MCF 10A (cell line): ENCODE measurements around the gene AGMAT. TPM values are rescaled to one million over a fixed set of nuclear protein-coding genes. Genes with fewer than 3 reads are reported as not detected.

Source experiments
- BruUV-seq: library from RNA; stranded (reverse); fragments of 400-500 nt; replicated peaks from 2 replicates; lab custom pipeline; 2021; lab: Mats Ljungman, UMichigan
- CTCF ChIA-PET: fragments of 300-600 bp; sonication (Branson Sonifier 250); formaldehyde crosslinking; extraction: SDS; loops from one replicate; lab custom pipeline; 2021; ENCODE audit warnings: antibody characterized with exemption, inconsistent platforms; lab: Yijun Ruan, JAX
- POLR2A ChIA-PET: fragments of 300-600, 350-650 bp; sonication (Branson Sonifier 250); formaldehyde crosslinking; extraction: SDS; loops from one replicate; lab custom pipeline; 2020; ENCODE audit warnings: antibody characterized with exemption, inconsistent platforms; lab: Yijun Ruan, JAX
- DNase-seq: peaks from one replicate; pipeline ENCODE4 v3.0.0-alpha.2; 2018; ENCODE audit not compliant: unreplicated experiment
- H3K27ac Mint-ChIP-seq: one replicate; pipeline ENCODE4 v1.8.0; 2022; ENCODE audit warnings: mild to moderate bottlenecking, low read depth, mixed read lengths; ENCODE audit not compliant: unreplicated experiment
- H3K27me3 Mint-ChIP-seq: one replicate; pipeline ENCODE4 v1.8.0; 2022; ENCODE audit warnings: mixed read lengths; ENCODE audit not compliant: insufficient read depth, unreplicated experiment
- H3K36me3 Mint-ChIP-seq: one replicate; pipeline ENCODE4 v1.8.0; 2022; ENCODE audit warnings: mild to moderate bottlenecking, moderate library complexity, mixed read lengths; ENCODE audit not compliant: insufficient read depth, unreplicated experiment
- H3K4me1 Mint-ChIP-seq: one replicate; pipeline ENCODE4 v1.8.0; 2022; ENCODE audit warnings: mixed read lengths; ENCODE audit not compliant: insufficient read depth, unreplicated experiment
- H3K4me3 Mint-ChIP-seq: one replicate; pipeline ENCODE4 v1.8.0; 2022; ENCODE audit warnings: mild to moderate bottlenecking, moderate library complexity, mixed read lengths; ENCODE audit not compliant: unreplicated experiment
- H3K9me3 Mint-ChIP-seq: one replicate; pipeline ENCODE4 v1.8.0; 2022; ENCODE audit warnings: mixed read lengths; ENCODE audit not compliant: unreplicated experiment
- intact Hi-C: fragments of 100-400 bp; cut with micrococcal nuclease; formaldehyde crosslinking; loops from 2 replicates; pipeline ENCODE4 v1.14.1; 2022
- total RNA-seq: library from RNA; stranded (reverse); gene quantifications from 2 replicates; pipeline ENCODE4 v1.2.3, GENCODE V29; 2022
- TF ChIP-seq, protein P1 (sequence below): fragments of 200-600 bp; IDR thresholded peaks from one replicate; pipeline ENCODE4 v1.8.0; 2022; ENCODE audit warnings: antibody characterized with exemption, mild to moderate bottlenecking; ENCODE audit not compliant: unreplicated experiment

AGMAT gene
- total RNA-seq, 1 experiment from 2014 or later, result not detected

DNA sequence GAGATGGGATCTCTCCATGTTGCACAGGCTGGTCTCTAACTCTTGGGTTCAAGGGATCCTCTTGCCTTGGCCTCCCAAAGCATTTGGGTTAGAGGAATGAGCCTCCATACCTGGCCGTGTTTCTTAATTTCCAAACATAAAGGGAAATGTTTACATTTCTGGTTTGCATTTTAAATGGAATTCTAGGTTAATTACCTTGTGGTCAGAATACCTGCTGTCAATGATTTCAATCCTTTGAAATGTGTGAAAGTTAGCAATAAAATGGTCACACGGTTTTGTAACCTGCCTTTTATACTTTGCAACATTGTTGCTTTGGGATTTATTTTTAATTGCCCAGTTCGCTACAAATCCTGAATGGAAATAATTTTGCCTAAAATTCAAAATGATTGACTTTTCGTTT, 26.3 kb downstream of the AGMAT start:
- Mint-ChIP-seq H3K27ac (no peak overlapping the region), H3K4me1 (no peaks in the 10 kb centered on the region), H3K4me3 (no peak overlapping the region), H3K36me3 (peaks cover 76% of the 10 kb centered on the region), H3K9me3 (no peaks in the 10 kb centered on the region), H3K27me3 (no peaks in the 10 kb centered on the region)
- BruUV-seq, result no TSS peak
- TF ChIP-seq, protein P1, sequence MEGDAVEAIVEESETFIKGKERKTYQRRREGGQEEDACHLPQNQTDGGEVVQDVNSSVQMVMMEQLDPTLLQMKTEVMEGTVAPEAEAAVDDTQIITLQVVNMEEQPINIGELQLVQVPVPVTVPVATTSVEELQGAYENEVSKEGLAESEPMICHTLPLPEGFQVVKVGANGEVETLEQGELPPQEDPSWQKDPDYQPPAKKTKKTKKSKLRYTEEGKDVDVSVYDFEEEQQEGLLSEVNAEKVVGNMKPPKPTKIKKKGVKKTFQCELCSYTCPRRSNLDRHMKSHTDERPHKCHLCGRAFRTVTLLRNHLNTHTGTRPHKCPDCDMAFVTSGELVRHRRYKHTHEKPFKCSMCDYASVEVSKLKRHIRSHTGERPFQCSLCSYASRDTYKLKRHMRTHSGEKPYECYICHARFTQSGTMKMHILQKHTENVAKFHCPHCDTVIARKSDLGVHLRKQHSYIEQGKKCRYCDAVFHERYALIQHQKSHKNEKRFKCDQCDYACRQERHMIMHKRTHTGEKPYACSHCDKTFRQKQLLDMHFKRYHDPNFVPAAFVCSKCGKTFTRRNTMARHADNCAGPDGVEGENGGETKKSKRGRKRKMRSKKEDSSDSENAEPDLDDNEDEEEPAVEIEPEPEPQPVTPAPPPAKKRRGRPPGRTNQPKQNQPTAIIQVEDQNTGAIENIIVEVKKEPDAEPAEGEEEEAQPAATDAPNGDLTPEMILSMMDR, result no peak
- CTCF ChIA-PET, result no interaction called here
- POLR2A ChIA-PET, result no interaction called here
- intact Hi-C loops, result no loop called here
- DNase-seq, result no peak

DNA sequence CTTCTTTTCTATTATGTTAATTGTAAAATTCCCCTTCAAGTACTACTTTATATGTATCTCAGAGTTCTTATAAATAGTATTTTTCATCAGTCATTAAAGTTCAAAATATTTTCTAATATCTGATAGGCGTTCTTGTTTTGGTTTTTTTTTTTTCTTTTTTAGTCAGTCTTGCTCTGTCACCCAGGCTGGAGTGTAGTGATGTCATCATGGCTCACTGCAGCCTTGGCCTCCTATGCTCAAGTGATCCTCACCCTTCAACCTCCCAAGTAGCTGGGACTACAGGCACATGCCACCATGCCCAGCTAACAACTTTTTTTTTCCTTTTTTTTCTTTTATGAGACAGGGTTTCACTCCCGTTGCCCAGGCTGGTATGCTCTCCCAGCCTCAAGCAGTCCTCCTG, 27.3 kb downstream of the AGMAT start:
- intact Hi-C loops, result no loop called here
- H3K27ac Mint-ChIP-seq, result no peak overlapping the region
- DNase-seq, result no peak
- ChIA-PET CTCF (no interaction called here), POLR2A (no interaction called here)
- no peaks in the 10 kb centered on the region for H3K4me1 Mint-ChIP-seq
- BruUV-seq, result no TSS peak
- no peaks in the 10 kb centered on the region for H3K9me3 Mint-ChIP-seq
- H3K27me3 Mint-ChIP-seq, result no peaks in the 10 kb centered on the region
- H3K4me3 Mint-ChIP-seq, result no peak overlapping the region
- TF ChIP-seq, protein P1, result no peak
- H3K36me3 Mint-ChIP-seq, result peaks cover 73% of the 10 kb centered on the region

DNA sequence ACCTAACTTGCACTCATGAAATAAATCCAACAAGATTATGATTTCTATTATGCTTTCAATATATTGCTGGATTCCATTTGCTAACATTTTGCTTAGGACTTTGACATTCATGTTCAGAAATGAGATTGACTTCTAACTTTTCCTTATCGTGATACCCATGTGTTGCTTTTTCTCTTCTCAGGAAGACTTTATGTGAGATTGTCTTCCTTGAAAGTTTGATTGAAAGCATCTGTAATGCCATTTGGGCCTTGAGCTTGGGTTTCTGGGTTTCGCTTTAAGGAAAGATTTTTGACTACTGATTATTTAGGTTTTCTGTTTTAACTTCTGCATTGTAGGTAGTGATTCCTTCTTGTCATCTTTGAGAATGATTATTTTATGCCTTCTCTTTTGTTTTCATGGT, 27.8 kb downstream of the AGMAT start:
- ChIA-PET POLR2A (no interaction called here), CTCF (no interaction called here)
- H3K36me3 Mint-ChIP-seq, result peaks cover 71% of the 10 kb centered on the region
- BruUV-seq, result no TSS peak
- no peak overlapping the region for H3K27ac Mint-ChIP-seq
- no peaks in the 10 kb centered on the region for H3K4me1 Mint-ChIP-seq
- no peak overlapping the region for H3K4me3 Mint-ChIP-seq
- intact Hi-C loops, result no loop called here
- no peaks in the 10 kb centered on the region for H3K9me3 Mint-ChIP-seq
- TF ChIP-seq, protein P1, result no peak
- DNase-seq, result no peak
- no peaks in the 10 kb centered on the region for H3K27me3 Mint-ChIP-seq

DNA sequence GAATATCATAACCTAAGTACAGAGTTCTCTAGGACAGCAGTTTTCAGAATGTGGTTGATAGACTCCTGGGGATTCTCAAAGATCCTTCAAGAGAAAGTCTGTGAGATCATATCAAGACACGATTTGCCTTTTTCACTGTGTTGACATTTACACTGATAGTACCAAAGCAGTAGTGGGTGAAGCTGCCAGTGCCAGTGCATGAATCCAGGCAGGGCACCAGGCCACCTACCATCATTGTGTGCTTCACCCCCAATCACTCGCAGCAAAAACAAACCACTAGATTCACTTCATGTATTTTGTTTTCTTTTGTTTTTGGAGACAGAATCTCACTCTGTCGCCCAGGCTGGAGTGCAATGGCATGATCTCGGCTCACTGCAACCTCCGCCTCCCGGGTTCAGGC, 34.3 kb downstream of the AGMAT start:
- intact Hi-C loops, result no loop called here
- TF ChIP-seq, protein P1, result no peak
- no peaks in the 10 kb centered on the region for H3K4me1 Mint-ChIP-seq
- H3K36me3 Mint-ChIP-seq, result peaks cover 77% of the 10 kb centered on the region
- ChIA-PET POLR2A (no interaction called here), CTCF (no interaction called here)
- H3K4me3 Mint-ChIP-seq, result no peak overlapping the region
- no peaks in the 10 kb centered on the region for H3K27me3 Mint-ChIP-seq
- H3K9me3 Mint-ChIP-seq, result no peaks in the 10 kb centered on the region
- no peak overlapping the region for H3K27ac Mint-ChIP-seq
- BruUV-seq, result no TSS peak
- DNase-seq, result no peak
